Nucleus accumbens (tissue), 56 donors: ENCODE data around the gene BSG.

ENCODE experiments used
- DNase-seq, 56 donors: peaks; one replicate each; lab custom pipeline; 2025; lab: John Stamatoyannopoulos, UW

The BSG gene

GRCh38 chr19:570937-571565 is 1.3 kb upstream of the BSG start:
- peak in 1 of 56 donors; percentile 16 for DNase-seq

DNA sequence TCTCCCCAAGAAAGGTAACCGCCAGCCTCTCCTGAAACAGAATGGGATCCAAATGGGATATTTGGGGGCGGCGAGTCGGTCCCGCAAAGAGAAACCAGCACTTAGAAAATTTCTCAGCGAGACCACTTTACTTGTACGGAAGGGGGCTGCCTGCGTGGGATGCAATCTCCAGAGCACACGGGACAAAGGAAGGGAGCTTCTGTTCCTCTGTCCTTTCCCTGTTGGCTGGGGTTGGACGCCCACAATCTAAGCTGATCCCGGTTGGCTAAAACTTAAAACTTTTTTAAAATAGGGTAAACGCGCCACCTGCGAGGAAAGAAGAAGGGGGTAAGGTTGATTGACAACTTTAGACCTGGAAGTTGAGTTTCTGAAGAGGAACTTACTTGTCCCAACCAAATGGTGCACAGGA is 826 bp upstream of the BSG start:
- no peak for DNase-seq

DNA sequence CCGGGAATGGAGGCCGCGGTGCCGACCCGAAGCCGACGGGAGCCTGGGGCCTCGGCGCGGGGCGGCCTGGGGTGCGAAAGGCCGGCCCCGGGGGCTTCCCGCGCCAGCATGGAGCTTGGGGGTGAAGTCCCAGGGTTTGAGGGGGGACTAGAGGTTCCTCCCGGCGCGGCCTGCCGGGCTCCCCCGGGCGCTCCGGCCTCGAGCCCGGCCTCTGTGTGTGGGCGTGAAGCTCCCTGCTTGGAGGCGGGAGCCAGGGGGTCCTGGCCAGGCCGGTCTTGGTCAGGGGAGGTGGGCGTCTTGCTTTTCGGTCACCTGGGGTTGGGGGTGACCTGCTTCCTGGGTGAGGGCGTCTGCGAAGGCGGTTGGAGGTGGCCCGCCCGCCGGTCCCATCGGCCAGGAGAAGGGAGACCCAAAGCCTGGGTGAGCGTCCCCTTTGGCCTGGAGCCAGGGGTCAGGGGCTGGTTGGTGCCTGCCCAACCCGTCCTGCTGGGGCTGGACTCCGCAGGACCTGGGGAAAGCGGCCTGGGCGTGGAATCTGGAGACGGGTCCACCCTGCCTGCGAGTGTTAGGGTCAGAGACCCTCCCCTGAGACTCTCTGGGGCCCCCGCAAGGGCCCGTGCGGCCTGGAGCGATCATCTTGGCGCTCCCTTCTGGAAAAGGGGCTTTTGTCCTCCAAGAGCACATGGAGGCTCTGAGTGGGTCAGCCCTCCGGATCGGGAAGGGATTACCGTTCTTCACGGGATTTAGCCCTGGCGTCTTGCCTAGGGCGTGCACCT is 535 bp downstream of the BSG start:
- peak in 12 of 56 donors; percentile 20 to 67 (median 49) for DNase-seq

DNA sequence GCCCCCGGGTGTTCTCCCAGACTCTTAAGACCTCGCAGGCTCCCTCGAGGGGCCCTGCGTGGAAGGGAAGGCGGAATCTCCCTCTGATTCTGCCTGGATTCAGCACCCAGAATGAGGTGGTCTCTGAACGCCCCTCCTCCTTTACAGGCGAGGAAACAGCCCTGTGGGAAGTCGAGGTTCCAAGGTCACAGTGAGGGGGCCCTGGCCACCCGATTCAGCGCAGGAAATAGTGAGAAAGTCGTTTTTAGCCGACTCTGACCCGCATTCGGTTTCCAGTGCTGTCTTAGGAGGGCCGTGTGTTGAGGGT is 1.1 kb downstream of the BSG start:
- DNase-seq: no peak

DNA sequence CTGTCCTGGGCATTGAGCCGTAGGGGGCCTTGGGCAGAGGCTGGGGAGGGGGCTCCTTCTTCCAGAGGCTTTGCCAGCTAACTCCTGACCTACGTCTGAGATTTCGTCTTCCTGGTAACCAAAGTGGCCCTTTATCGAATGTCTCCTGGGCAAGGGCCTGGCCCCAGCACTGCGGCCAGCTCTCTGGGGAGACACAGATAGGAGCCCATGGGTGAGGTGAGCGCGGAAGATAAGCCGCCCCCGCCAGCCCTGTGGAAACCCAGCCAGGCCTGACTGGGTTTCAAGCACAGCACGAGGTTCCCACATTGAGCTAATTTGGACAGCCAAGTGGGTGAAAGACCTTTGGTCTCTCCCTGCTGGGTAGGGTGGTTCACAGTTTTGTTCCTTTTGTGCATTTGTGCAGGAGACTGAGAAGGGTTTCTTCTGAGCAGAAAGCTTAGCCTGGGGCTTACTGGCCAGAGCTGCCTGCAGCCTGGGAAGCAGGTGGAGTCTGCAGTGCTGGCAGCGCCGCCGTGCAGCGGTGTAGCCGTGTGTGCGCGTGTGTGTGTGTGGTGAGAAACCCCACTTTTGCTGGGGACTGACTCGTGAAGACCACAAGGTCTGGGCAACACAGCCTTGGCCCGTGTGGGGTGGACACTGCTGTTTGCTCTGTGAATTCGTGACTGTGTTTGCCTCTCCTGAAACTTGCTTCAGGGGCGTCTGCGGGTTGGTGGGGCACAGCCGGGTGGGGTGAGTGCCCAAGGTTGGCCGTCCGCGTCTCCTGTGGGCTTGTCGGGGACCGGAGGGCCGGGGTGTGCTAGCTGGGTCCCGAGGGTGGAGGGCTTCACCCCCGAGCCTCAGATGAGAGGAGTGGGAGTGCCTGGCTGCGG is 2.5 kb downstream of the BSG start:
- DNase-seq: peak in 25 of 56 donors; percentile 20 to 70 (median 40)

DNA sequence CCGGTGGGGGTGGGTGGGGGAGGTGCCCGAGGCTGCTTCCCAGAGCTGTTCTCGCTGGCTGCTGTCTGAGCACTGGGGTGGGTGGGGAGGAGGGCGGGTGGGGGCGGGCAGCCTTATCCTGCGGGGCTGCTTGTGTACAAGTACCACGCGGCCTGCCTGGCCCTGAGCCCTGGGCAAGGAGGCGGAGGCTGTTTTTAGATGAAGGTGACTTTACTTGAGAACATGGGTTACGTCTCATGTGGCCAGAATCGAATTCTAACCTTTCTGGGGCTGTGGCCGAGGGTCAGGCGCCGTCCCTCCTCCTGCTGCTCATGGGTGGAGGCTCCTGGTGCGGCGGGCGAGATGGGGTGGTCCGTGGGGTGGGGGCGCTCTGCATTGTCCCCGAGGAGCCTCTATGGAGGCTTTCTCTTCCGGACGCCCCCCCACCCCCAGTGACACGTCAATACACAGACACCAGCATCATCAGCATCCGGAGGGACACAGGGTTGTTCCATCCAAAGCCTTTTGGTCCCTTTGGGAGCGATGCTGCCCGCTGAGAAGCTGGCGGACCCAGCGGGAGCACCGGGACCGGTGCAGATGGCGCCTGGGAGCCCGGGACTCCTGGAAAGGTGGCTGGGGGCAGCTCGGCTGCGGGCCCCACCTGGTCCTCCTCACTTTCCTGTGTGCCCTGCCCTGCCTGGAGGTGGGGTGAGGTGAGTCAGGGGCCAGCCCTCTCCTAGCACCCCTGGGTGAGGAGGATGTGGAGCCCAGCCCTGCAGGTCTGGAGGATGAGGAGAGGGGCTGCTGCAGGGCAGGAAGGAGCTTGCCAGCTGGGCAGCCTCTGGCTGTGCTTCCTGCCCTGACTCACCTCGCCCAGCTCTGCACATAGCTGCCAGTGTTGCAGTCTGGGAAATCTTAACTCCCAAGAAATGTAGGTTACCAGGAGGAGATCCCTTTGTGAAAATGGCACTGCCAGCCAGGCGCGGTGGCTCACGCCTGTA is 3.4 kb downstream of the BSG start:
- DNase-seq: peak in 32 of 56 donors; percentile 10 to 72 (median 40)

GRCh38 chr19:576768-577438 is 4.5 kb downstream of the BSG start:
- no peak for DNase-seq

DNA sequence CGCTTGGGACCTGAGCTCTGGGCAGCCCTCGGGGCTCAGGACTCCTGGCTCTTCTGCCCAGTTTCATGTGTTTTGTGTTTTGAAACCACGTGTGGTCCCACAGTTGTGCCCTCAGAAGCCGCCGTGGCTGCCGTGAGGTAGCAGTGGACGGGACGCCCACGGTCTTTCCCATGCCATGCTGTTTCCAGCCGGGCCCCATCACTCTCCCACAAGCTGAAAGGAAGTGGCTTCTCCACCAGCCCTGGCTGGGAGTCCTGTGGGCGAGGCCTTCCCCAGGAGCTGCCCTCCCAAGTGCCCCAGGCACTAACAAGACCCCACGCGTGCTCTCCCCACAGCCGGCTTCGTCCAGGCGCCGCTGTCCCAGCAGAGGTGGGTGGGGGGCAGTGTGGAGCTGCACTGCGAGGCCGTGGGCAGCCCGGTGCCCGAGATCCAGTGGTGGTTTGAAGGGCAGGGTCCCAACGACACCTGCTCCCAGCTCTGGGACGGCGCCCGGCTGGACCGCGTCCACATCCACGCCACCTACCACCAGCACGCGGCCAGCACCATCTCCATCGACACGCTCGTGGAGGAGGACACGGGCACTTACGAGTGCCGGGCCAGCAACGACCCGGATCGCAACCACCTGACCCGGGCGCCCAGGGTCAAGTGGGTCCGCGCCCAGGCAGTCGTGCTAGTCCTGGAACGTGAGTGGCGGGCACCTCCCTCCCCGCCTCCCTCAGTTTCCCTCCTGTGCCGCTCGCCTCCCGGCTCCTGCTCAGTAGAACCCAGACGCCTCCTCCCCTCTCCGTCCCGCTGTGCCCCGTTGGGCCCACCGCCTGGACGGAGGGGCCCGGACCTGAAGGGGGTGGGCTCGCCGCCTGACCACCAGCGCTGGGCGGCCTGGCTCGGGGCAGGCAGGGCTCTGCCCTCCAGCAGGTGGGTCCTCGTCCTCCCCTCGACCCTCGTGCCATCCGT is 5.3 kb downstream of the BSG start:
- DNase-seq: no peak

- no peak for DNase-seq
Observed at GRCh38 chr19:579111-579841, 6.9 kb downstream of the BSG start.

DNA sequence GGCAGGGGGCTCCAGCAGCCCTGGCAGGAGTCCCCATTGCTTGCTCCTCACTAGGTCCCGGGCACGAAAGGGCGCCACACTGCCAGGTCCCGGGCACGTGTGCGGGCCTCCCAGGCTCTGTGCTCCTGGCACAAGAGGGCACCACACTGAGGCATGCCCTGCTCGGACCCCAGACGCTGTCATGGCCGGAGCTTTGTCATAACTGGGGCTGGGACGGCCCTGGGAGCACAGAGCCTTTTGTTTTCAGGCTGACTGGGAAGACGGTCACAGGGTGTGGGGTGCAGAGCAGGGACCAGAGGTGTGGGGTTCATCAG is 7.4 kb downstream of the BSG start:
- DNase-seq: no peak

DNA sequence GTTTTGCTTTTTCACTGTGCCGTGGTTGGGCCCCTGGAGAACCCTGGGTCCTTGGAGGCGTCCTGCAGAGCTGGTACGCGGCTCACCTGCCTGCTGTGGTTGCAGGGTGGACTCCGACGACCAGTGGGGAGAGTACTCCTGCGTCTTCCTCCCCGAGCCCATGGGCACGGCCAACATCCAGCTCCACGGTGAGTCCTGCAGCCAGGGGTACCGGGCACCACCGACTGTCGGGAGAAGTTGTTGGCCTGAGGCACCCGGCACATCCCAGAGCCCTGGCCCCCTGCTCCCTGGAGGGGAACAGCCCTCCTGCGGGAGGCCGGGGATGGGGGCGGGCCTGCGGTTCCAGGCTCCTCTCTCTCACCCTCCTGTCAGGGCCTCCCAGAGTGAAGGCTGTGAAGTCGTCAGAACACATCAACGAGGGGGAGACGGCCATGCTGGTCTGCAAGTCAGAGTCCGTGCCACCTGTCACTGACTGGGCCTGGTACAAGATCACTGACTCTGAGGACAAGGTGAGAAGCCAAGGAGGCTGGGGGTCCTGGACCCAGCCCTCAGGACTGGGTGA is 8.0 kb downstream of the BSG start:
- no peak for DNase-seq

DNA sequence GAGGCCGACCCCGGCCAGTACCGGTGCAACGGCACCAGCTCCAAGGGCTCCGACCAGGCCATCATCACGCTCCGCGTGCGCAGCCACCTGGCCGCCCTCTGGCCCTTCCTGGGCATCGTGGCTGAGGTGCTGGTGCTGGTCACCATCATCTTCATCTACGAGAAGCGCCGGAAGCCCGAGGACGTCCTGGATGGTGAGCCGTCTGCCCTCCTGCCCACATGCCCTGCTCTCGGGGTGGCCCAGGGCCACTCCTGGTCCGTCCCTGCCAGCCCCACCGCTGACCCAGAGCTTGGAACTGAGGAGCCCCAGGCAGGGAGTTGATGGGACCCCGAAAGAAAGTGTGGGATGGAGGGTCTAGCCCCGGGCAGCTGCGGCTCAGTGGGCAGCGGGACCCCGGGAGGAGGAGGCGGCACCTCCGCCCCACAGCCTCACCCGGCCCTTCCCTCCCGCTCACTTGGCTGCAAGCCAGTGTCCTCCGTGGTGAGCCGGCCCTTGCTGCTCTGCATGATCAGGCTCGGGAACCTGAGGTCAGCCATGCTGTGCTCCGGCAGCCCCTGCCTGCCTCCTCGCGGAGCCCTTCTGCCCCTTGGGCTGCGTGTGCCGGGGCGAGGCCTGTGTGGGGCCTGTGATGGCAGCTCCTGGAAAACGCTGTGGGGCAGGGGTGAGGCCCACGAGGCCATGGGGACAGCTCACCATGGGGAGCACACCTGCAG is 9.2 kb downstream of the BSG start:
- DNase-seq: no peak

- DNase-seq: no peak
Observed at GRCh38 chr19:582497-583197, 10.3 kb downstream of the BSG start.

GRCh38 chr19:583198-583967 is 11.0 kb downstream of the BSG start:
- no peak for DNase-seq

GRCh38 chr19:583968-584239 is 11.5 kb downstream of the BSG start:
- no peak for DNase-seq
